Frontal cortex (tissue), 4 donors: ENCODE measurements around the gene MLH3. TPM values are rescaled to one million over a fixed set of nuclear protein-coding genes. Genes with fewer than 3 reads are reported as not detected.
A peak's percentile ranks its signal among the peaks of the same experiment; 100 is the strongest.
"Not testable (repeated sequence)": the region's sequence is repeated elsewhere in the genome, so short reads cannot be mapped to it uniquely, and the experiment has no call there.

Source experiments
- DNase-seq, 2 donors: peaks; one replicate each; pipeline ENCODE4 v3.0.0; 2012; ENCODE audit warnings: low spot score in 2 of 2
- FAIRE-seq: peaks from 2 replicates; lab custom pipeline; 2012; peaks lifted over from hg19 to GRCh38; lab: Jason Lieb, UNC
- total RNA-seq: library from RNA; depleted of rRNA; stranded (reverse); fragments of >200 nt; gene quantifications from one replicate; pipeline ENCODE4 v1.2.3, GENCODE V29; 2014
- donor health status: control.
- donor health status: control.
- donor health status: control.

The MLH3 gene
- total RNA-seq, 1 donor from 2014 or later, result 79.1 TPM

- no peak for DNase-seq
- FAIRE-seq, result no peak
Measured at GRCh38 chr14:75068294-75069120, 17.2 kb upstream of the MLH3 start.

- not testable (repeated sequence) for FAIRE-seq, DNase-seq
Measured at GRCh38 chr14:75067765-75068164, 16.5 kb upstream of the MLH3 start.

DNA sequence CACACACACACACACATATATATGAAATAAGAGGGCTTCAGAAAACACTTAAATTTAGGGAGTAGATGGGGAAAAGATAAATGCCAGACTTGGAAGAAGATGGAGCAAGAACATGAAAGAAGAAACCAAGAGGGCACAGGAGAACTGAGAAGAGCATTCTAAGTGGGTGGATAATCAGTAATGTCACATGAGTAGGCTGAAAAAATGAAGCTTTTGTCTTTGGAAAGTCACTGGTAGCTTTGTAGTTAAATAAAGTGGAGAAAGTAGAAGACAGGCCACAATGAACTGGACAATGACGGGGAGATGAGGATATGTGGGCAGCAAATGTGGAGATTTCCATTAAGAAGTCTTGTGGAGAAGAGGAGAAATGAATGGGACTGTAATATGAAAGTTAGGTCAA lies 15.9 kb upstream of the MLH3 start:
- FAIRE-seq (no peak), DNase-seq (no peak)

GRCh38 chr14:75066691-75067090 lies 15.4 kb upstream of the MLH3 start:
- no peak for DNase-seq
- FAIRE-seq, result no peak

DNA sequence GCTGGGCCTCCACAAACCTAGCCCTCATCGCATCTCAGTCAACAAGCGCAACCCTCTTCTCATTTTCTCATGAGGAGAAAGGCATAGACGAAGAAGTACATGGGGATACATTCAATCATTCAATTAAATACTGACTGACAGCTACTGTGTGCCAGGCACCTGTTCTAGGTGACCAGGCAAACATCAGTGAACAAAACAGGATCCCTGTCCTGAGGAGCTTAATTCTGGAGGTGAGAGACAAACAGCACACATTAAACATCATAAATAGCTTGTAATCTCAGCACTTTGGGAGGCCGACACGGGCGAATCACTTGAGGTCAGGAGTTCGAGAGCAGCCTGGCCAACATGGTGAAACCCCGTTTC lies 12.9 kb upstream of the MLH3 start:
- DNase-seq (no peak), FAIRE-seq (no peak)

DNA sequence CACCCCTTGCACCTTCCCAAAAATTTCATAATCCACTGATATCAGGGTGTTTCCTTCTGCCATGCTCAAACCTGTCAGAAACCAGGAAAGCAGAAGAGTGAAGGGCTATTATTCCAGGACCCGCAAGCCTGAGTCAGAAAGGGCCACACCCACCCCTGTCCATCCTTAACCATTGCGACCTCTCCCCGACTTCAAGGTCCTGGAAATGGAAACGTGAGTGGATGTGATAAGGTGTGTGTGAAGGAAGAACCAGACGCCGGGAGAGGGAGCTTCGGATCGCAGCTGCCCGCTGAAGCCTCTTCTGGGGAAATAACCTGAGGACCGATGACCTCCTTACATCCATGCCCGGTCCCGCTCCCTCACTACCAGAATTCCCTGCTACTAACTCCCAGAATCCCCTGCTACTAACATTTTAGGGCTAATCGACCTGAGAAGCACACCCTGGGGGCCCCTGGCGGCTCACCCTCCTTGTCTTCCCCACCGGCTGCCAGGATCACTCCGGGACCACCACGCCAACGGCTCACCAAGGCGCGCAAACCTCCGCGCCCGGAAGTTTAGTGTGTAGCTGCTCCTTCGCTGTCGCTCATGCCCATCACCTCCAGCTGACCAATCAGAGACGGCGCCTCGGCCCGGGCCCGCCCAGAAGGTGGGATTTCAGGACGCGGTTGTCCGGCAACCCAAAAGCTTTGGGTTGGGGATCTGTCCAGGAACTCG lies 12.4 kb upstream of the MLH3 start, which contains the start of gene ACYP1:
TSS of gene ACYP1 (minus strand) at position 534 of the 714 bp plus-strand sequence. CDS start at position 63, 471 bp downstream.
- FAIRE-seq (no peak), DNase-seq (peak; percentile 76 to 84)

GRCh38 chr14:75063013-75063412 lies 11.7 kb upstream of the MLH3 start:
- no peak for DNase-seq
- no peak for FAIRE-seq

GRCh38 chr14:75060420-75060819 lies 9.2 kb upstream of the MLH3 start:
- no peak for FAIRE-seq
- no peak for DNase-seq

- FAIRE-seq (no peak), DNase-seq (no peak)
Measured at GRCh38 chr14:75059642-75060041, 8.4 kb upstream of the MLH3 start.

DNA sequence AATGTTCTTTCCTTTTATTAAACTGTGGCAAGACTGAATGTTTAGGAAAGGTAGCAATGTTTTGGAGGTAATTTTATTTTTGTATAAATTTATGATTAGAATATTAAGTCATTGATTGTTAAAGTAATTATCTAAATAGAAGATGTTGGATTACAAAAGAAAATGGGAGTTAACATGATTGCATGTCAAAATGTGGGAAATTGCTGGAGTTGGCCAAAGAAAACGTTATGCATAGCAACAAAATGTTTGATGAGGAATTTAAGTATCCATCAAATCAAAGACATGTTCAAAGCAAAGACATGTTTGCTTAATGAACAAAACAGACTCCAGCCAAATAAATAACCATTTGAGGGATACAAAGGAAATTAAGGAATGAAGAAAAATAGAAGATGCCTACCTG lies 3.2 kb upstream of the MLH3 start:
- DNase-seq (no peak), FAIRE-seq (no peak)

DNA sequence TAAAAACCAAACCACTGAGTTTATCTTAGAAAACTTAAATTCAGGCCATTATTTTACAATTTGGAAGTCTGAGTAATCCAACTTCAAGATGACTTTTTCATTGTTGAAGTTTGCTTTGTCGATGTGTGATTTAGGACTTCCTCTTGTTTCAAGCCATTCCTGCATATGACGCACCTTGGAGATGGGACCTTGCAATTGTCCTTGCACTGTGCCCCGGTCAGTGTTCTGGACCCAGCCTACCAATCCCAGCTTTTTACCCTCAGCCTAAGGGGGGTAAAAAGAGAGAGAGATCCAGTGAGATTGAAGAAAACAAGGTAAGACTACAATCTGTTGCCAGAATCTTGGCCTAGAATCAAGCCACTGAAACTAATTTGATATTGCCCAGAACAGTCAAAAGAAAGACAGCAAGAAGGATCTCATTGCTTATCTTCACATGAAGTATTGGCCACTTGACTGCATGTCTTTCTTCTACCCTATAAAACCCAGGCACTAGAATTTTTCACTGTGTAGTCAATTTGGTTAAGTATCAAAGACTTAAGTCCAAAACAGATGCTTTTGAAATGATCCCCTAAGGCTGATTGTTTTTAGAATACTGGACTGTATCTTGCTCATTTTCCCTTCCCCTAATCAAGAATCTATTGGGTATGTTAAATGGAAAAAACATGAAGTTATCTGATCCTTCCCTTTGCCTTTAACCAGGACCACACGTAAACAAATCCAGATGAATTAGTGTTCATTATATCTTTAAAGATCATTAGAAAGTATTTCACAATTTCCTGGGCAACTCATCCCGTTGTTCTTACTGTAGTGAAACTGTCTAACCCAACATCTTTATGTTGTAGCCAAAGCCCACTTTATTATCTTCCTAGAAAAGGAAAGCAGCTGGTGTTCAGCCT lies 2.4 kb upstream of the MLH3 start:
- no peak for FAIRE-seq
- no peak for DNase-seq

- no peak for FAIRE-seq
Measured at GRCh38 chr14:75051556-75051899, 261 bp upstream of the MLH3 start.

GRCh38 chr14:75049731-75050201 lies 1.5 kb downstream of the MLH3 start:
- FAIRE-seq (no peak), DNase-seq (no peak)

More at GRCh38 chr14:75051556-75051899, 261 bp upstream of the MLH3 start:
- no peak for DNase-seq

DNA sequence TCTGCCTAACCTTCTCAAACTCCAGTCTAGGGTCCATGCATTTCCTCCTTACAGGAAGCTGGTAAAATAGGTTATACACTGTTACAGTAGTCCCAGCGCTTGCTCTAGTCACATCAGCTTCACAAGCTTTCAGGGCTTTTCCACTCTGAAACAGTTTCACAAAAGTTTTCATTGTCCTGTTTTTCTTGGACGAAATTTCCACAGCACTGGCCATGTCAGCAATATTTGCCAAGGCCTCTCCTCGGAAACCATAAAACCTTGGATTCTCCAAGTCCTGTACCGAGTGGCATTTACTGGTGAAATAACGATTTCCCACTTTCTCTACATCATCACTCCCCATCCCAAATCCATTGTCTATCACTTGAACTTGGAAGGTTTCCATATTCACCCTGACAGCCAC lies 2.1 kb downstream of the MLH3 start:
- no peak for FAIRE-seq
- no peak for DNase-seq

DNA sequence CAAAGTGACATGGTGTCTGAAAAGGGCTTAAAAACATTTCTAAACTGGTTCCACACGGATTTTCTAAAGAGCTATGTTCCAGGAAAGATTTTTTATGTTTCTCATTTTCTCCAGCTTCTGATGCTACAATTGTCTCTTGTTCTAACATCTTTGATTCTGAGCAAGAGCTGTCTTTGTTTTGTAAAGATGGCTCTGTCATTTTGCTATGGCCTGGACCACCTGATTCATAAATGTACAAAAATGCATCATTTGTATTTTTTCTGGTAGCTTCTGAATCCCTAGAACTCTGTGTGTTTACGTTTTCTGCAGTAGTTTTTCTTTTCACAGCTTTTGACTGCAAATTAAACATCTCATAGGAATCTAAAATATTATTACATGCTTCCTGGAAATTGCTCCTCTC lies 3.2 kb downstream of the MLH3 start:
- DNase-seq, result no peak
- no peak for FAIRE-seq

- FAIRE-seq (no peak), DNase-seq (no peak)
Measured at GRCh38 chr14:75047506-75047905, 3.8 kb downstream of the MLH3 start.

DNA sequence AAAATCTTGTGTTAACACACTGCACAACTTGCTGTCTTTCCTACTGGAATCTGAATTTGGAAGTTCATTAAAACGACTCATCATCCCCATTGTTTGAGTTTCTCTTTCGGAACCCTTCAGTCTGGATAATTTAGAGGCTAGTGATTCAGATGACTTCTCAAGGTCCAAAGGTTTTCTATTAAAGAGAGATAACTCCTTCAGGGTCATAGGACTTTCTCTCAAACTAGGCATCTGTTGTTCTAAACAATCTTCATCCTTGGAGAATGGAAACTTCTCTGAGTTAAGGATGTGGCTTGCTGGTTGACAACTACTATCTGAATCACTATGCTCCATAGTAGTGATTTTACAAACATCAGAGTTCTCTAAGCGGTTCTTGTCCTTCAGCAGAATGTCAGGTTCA lies 4.4 kb downstream of the MLH3 start:
- FAIRE-seq (no peak), DNase-seq (no peak)

DNA sequence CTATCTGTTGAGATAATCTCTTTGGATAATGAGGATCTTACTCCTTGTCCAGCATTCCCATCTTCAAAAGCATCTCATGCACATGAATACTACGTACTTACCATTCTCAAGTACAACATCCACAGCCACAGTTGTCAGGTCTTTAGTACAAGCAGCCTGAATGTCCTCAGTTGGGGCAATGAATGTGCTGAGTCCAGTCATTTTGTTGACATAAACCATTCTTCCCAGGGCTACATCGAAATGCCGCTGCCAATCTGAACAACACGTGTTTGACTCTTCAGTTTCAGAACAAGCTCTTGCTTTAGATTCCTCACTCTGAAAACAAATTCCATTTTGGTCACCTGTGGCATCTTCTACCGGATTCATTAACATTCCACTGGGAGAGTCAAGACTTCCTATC lies 5.0 kb downstream of the MLH3 start:
- FAIRE-seq (no peak), DNase-seq (no peak)

- no peak for FAIRE-seq
Measured at GRCh38 chr14:75044752-75045151, 6.5 kb downstream of the MLH3 start.

DNA sequence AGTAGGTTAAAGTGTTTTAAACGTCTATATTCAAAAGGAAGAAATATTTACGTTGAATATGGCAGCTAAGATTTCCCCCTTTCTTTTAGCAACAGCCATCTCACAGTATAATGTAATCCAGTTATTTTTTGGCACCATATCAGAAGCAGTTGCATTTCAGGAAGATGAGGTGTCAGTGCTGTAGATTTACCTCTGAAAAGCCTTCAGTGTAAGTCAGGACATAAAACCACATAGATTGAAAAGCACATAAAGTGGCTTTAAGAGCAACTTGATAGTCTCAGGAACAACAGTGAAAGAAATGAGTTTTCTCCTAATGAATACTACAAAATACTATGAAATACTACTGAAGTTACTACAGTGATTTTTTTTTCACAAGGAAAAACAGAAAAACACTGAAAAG lies 6.9 kb downstream of the MLH3 start:
- DNase-seq (no peak), FAIRE-seq (no peak)

More at GRCh38 chr14:75044752-75045151, 6.5 kb downstream of the MLH3 start:
- no peak for DNase-seq
